A673 (cell line): ENCODE measurements around the gene RHBDF2.

ENCODE experiments used
- EZH2 ChIP-seq: fragments of 200-600 bp; sonication (generic); IDR thresholded peaks from 2 replicates; pipeline ENCODE4 v1.6.1; 2017; ENCODE audit warnings: borderline replicate concordance, low read depth, mild to moderate bottlenecking, mixed read lengths, antibody characterized with exemption, low read length; ENCODE audit not compliant: poor library complexity, severe bottlenecking
- TF ChIP-seq, protein P1 (sequence below): fragments of 300-800, 200-600 bp; sonication (generic); conservative IDR thresholded peaks from 2 replicates; pipeline ENCODE4 v1.5.1; 2017; ENCODE audit warnings: low read depth, mild to moderate bottlenecking, antibody characterized with exemption, low read length, moderate library complexity, mixed read lengths

- TF ChIP-seq, protein P1, sequence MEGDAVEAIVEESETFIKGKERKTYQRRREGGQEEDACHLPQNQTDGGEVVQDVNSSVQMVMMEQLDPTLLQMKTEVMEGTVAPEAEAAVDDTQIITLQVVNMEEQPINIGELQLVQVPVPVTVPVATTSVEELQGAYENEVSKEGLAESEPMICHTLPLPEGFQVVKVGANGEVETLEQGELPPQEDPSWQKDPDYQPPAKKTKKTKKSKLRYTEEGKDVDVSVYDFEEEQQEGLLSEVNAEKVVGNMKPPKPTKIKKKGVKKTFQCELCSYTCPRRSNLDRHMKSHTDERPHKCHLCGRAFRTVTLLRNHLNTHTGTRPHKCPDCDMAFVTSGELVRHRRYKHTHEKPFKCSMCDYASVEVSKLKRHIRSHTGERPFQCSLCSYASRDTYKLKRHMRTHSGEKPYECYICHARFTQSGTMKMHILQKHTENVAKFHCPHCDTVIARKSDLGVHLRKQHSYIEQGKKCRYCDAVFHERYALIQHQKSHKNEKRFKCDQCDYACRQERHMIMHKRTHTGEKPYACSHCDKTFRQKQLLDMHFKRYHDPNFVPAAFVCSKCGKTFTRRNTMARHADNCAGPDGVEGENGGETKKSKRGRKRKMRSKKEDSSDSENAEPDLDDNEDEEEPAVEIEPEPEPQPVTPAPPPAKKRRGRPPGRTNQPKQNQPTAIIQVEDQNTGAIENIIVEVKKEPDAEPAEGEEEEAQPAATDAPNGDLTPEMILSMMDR = no peak
- TF ChIP-seq EZH2 = no peak
These were observed 29.0 kb upstream of the RHBDF2 start for GRCh38 chr17:76530095-76530723.
